DND-41 (cell line): ENCODE data around the gene TARM1.

Experiments
- CTCF ChIP-seq: IDR thresholded peaks from 2 replicates; pipeline ENCODE4 v1.5.1; 2012; ENCODE audit warnings: borderline replicate concordance, low read length, moderate library complexity, mild to moderate bottlenecking; ENCODE audit not compliant: poor library complexity, severe bottlenecking; ENCODE audit errors: extremely low read depth
- EZH2 ChIP-seq: IDR thresholded peaks from 3 replicates; pipeline ENCODE4 v1.6.1; 2012; ENCODE audit warnings: borderline replicate concordance, low read depth, mild to moderate bottlenecking, moderate library complexity, low read length, inconsistent platforms; ENCODE audit not compliant: severe bottlenecking

DNA sequence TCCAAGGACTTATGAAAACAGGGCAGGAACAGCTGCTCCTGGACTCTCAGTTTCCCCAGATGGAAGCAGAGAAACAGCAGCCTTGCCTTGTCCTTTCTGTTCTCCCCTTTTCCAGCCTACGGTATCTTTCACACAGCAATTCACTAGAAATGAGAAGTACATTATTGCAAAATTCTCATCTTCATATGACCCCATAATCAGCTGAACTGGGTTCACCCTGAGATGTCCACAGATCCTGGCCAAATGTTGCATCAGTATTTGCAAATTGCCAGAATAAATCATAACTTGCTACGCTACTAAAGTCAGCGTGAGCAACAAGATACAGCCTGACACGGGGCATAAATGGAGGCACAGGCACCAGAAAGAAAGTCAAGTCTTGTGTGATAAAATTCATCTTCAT, 33.5 kb downstream of the TARM1 start:
- TF ChIP-seq CTCF, result no peak
- no peak for TF ChIP-seq EZH2
